A549 (cell line): ENCODE data around the gene CUX1.
"Not testable (repeated sequence)": the region's sequence is repeated elsewhere in the genome, so short reads cannot be mapped to it uniquely, and the experiment has no call there.

ENCODE experiments used
- EP300 ChIP-seq, 2 experiments: fragments of >200 bp; sonication (Bioruptor Twin); formaldehyde crosslinking; IDR thresholded peaks; 2 replicates in 1 of 2; 3 replicates in 1 of 2; pipeline ENCODE4 v1.6.1; 2016 to 2017
- POLR2AphosphoS2 ChIP-seq: conservative IDR thresholded peaks from 2 replicates; pipeline ENCODE4 v1.6.1; 2012; ENCODE audit warnings: low read length, improper control_type of control experiment, inconsistent platforms

GRCh38 chr7:101792682-101793071 lies 24.7 kb upstream of the CUX1 start:
- not testable (repeated sequence) for TF ChIP-seq POLR2AphosphoS2; EP300 (IDR thresholded peaks at IDR 0.05)
